Stimulated activated CD4-positive, alpha-beta T cell treated with anti-CD3 and anti-CD28 coated beads, Interleukin-12 subunit alpha, Interleukin-12 subunit beta, amount 100 ng/mL, for 24 hours (primary cell): Measurements from ENCODE around the gene MBD6.
"Not testable (repeated sequence)": the region's sequence is repeated elsewhere in the genome, so short reads cannot be mapped to it uniquely, and the experiment has no call there.

Source experiments
- DNase-seq, 2 experiments: peaks; one replicate each; pipeline ENCODE4 v3.0.0-alpha.2; 2020; ENCODE audit warnings: low read depth in 2 of 2

The MBD6 gene

DNA sequence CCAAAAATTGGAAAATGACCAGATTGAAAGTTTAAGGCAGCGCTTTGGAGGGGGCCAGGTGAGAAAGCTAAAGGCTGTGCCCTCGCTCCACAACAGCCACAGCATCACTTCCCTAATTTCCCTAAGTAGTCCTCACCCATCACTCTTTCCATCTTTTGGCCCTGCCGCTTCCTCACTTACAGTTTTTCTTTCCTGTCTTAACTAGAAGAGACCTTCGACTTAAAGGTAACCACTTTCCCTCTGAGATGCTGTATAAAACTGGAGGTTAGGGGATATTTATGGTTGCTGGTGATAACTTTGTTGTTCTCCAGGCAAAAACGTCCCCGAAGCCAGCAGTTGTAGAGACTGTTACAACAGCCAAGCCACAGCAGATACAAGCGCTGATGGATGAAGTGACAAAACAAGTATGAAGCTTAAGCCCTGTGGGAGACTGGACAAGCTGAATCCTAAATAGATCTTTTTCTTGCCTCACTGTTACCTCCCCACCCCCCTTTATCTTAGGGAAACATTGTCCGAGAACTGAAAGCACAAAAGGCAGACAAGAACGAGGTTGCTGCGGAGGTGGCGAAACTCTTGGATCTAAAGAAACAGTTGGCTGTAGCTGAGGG is 6.6 kb upstream of the MBD6 start:
- DNase-seq, result no peak

DNA sequence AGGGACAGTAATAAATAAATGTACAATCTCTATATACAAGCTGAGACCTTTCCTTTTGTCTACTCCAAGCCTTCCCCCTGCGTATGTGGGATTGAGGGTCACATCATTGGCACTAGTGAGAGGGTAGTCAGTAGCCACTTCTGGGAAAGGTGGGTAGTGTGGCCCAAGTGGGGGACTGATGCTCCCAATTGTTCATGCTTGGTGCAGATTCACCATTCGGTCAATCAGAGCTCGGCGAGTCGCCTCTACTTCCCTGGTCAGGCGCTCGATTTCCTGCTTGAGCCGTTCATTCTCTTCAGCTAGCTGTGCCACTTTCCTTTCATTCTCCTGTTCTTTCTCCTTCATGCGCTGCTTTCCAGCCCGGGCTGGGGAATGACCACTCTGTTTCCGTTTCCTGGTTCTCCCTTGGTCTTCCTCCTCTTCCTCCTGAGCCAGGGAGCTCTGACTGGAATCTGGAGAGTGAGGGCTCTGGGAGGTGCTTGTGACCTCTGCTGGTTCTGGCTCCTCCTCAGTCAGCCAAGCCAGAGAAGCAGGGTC is 5.9 kb upstream of the MBD6 start:
- DNase-seq, result no peak

DNA sequence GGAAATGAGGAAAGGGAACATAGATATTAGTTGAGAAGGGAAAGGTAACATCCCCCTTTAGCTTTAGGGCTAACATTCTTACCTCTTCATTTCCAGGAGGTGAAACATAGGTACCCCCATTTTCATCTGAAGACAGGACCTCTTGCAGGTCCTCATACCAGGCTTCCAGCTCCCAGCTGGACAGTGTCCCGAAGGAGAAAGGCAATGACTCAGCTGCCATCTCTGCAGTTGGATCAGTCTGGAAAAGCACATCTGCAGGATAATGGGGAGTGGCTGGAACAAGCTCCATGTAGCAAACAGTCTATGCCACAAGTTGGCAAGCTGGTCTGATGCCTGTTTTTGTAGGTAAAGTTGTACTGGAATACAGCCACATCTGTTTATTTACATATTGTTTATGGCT is 5.4 kb upstream of the MBD6 start:
- DNase-seq, result no peak

DNA sequence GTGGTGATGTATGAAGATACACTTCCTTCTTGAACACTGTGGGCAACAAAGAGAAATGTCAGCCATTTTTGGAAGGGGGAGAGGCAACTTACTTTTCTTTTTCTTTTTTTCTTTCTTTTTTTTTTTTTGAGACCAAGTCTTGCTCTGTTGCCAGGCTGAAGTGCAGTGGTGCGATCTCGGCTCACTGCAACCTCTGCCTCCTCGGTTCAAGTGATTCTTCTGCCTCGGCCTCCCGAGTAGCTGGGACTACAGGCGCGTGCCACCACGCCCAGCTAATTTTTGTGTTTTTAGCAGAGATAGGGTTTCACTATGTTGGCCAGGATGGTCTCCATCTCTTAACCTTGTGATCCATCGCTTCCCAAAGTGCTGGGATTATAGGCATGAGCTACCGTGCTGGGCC is 4.9 kb upstream of the MBD6 start:
- DNase-seq, result not testable (repeated sequence)

DNA sequence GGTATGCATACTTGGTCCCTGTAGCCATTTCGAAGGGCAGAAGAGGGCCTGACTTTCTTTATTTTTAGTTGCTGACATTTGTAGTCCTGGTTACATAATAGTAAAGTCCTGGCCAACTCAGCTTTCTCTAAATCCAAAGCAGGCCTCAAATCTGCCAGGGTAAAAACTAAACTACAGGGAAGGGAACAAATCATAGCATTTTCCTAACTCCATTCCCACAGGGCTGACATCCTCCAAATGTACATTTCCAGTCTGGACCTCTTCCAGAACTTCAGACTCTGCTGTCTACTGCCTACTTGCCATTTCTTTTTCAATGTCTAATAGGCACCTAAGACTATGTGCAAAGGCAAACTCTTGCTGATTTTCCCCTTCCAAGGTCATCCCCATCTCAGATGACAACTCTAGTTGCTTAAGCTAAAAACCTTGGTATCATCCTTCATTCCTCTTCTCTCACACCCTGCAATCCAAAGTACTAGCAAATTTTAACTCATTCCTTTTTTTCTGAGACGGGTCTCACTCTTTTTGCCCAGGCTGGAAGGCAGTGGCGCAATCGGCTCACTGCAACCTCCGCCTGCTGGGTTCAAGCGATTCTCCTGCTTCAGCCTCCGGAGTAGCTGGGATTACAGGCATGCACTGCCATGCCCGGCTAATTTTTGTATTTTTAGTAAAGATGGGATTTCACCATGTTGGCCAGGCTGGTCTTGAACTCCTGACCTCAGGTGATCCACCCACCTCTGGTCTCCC is 4.3 kb upstream of the MBD6 start:
- DNase-seq, result no peak

DNA sequence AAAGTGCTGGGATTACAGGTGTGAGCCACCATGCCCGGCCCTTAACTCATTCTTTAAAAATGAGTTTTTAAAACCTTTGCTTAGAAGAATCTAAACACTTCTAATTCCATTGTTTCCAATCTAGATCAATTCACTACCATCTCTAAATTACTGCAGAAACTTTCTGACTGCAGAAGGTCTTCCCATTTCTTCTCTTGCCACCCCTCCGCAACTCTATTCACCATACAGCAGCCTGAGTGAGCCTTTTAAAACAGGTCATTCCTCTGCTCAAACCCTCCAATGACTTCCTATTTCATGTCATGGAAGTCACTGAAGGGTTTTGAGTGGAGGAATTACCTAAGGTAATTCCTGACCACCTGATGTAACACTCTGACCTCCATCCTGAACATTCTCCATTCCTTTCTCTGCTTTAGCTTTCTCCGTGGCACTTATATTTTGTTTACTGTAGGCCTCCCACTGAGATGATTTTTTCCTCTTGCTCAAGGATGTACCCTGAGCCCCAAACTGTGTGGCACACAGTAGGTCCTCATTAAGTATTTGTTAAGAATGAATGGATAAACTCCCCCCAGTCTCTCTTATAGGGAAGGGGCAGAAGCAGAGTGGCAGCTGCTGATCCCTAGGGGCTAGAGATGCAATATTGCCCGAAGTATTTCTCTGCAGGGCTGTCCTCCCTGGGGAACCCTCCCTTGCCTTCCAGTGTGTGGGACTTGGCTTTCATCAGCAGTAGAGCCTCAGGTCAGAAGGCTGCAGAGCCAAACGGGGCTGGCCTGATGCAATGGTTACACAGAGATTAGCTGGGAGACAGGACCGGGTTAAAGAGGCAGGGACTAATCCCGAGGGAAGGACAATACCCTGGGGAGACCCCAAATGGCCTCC is 3.5 kb upstream of the MBD6 start:
- no peak for DNase-seq

DNA sequence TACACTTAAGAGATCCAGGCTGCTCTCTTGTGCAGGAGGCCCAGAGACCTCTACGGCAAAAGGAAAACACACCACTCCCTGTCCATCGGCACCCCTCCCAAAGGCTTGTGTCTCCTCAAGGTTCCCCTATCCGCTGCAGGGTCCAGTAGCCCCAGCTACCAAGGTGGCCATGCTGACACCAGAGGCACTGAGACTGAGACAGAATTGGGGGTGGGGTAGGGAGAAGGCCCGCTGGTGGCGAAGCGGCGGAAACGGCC is 2.9 kb upstream of the MBD6 start:
- DNase-seq, result no peak

DNA sequence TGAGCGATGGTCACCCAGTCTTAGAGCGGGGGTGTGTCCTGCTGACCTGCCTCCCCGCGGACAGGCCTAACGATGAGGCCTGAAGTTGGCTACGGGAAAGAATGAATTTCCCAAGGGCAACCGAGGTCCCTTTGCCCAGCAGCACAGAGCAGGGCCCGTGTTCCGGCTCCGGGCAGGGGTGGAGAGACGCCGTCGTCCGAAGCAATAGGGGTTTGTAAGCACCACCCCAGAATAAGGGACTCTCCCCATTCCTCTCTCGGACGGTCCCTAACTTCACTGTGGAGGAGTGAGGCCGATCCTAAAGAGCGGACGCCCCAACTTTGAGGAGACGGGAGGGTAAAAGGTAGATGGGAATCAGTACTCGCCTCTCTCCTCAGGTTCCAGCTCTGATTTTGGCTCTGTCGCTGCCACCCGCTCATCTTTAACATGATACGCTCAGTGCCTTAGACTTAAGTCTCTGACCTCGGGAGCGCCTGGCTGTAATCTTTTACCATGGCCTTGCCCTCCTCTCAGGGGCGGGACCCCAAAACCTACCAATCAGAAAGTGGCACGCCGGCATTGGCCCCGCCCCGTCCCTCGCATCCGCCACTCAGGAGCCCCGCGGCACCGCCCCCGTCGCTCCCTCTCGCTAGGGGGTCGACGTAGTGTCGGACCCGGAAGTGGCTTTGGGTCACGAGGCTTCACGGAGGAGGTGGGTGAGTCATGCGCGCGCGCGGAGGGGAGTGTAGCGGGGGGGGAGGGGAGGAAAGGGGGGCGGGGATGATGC is 2.4 kb upstream of the MBD6 start, which contains the start of gene DDIT3:
Gene DDIT3, minus strand, starts transcription at position 462 of the 766 bp plus-strand sequence. CDS start 3,108 bp downstream, outside the sequence.
- DNase-seq, result peak; percentile 99

DNA sequence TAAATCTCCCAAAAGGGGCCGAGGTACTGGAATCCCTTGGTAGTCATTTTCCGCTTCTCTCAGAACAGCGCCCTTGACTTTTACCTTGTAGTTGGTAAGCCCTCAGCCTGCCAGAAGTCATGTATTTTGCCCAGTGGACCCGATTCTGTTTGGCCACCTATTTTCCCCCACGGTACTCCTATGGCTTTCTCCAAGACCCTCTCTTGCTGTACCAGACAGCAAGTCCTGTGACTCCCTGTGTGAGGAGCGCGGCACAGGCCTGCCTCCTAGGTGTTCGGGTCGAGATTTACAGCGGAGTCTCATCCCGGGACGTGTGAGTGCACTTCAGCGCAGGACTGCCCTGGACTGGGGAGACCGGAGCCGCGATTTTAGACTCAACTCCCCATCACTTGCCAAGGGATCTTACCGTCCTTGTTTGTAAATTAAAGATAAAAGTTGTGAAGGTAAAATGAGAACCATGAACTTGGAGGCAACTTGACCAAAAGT is 1.1 kb upstream of the MBD6 start:
- DNase-seq, result no peak

DNA sequence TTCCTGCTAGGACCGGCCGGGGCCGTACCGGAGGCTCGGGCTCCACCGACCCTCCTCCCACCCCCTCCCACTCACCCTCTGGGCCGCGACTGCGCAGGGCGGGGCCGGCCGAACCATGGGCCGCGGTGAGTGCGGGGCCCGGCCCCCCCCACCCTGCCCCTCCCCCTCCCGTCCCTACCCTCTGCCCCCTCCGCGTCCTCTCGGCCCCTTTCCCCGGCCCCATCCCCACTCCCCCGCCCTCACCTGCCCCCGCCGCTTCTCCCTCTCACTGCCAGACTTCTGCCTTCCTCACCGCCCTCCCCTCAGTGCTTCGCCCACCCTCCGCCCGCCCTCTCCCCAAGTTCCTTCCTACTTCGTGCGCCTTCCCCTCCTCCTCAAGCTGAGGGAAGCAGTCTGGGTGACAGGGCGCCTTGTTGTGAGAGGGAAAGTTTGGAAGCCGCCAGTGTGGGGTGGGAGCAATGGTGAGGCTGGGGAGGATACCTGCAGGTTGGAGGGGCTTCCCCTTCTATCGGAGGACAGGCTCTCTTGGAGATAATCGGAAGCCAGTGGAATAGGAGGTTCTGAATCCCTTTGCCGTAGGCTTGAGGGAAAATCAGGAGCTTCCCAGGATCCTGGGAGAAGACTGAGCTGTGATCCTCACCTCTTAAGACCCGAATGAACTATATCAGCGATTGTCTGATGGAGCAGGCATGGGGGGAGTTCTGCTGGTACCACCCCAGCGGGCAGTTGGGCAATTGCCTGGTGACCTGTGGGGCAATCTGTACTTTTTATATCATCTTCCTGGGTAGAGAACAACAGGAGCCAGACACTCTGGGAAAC is 472 bp downstream of the MBD6 start:
- peak in 1 of 2 experiments; percentile 18 for DNase-seq

DNA sequence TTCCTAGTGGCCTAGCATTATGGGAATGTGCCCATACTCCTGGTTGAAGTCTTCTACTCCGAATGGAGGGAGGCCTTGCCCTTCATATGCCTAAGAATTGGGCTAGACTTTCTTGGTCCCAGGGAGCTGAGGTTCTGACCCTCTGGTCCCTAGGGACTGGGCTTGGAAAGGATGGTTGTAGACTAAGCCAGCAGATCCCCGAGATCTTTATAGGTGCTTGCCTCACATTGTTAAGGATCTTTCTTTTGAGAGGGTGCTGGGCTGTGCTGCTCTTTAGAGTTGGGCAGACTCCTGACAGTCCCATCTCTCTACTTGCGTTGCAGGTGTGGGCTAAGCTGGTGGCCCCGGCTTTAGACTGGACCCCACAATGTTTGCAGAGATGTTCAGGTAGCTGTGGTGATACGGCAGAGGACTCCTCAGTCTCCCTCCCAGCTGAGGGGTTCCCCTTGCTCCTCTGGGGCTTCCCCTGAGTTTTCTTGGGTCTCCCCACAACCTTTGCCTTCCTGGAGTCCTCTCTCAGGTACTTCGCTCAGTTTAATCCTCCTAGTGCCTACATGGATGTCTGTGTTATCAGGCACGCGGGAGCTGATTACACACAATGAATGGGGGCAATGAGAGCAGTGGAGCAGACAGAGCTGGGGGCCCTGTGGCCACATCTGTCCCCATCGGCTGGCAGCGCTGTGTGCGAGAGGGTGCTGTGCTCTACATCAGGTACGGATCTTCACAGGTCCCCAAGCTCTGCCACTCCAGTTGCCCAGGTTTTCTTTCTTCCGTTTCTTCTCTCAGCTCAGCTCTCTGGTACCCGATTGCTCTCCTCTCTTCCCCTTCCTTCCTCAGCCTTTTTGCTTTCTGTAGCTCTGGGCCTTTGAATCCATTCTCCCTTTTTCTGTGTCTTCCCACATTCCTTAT is 1.3 kb downstream of the MBD6 start:
- no peak for DNase-seq

DNA sequence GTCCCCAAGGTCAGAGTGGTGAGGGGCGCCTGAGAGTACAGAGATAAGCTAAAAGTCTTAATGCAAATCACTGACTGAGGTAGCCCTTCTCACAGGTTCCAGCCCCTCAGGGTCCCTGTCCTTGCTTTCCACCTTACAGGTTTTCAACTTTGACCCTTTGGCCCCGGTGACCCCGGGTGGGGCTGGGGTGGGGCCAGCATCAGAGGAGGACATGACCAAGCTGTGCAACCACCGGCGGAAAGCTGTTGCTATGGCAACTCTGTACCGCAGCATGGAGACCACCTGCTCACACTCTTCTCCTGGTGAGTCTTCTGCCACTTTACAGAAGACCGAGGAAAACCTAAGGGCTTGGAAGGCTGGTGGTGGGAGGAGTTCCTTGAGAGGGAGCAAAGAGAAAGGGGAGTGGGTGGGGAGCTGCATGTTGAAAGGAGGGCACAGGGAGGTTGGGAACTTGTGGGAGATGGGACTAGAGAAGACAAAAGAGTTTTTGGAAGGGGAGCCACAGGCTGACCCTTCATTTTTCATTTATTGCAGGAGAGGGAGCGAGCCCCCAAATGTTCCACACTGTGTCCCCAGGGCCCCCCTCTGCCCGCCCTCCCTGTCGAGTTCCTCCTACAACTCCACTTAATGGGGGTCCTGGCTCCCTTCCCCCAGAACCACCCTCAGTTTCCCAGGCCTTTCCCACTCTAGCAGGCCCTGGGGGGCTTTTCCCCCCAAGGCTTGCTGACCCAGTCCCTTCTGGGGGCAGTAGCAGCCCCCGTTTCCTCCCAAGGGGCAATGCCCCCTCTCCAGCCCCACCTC is 2.4 kb downstream of the MBD6 start:
- DNase-seq, result no peak

DNA sequence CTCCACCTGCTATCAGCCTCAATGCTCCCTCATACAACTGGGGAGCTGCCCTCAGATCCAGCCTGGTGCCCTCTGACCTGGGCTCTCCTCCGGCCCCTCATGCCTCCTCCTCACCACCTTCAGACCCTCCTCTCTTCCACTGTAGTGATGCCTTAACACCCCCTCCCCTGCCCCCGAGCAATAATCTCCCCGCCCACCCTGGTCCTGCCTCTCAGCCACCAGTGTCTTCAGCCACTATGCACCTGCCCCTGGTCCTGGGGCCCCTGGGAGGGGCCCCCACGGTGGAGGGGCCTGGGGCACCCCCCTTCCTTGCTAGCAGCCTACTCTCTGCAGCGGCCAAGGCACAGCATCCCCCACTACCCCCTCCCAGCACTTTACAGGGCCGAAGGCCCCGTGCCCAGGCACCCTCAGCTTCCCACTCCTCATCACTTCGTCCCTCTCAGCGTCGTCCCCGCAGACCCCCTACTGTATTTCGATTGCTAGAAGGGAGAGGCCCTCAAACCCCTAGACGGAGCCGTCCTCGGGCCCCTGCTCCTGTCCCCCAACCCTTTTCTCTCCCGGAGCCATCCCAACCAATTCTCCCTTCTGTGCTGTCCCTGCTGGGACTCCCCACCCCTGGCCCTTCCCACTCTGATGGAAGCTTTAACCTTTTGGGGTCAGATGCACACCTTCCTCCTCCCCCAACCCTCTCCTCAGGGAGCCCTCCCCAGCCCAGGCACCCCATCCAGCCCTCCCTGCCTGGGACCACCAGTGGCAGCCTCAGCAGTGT is 3.2 kb downstream of the MBD6 start:
- no peak for DNase-seq

DNA sequence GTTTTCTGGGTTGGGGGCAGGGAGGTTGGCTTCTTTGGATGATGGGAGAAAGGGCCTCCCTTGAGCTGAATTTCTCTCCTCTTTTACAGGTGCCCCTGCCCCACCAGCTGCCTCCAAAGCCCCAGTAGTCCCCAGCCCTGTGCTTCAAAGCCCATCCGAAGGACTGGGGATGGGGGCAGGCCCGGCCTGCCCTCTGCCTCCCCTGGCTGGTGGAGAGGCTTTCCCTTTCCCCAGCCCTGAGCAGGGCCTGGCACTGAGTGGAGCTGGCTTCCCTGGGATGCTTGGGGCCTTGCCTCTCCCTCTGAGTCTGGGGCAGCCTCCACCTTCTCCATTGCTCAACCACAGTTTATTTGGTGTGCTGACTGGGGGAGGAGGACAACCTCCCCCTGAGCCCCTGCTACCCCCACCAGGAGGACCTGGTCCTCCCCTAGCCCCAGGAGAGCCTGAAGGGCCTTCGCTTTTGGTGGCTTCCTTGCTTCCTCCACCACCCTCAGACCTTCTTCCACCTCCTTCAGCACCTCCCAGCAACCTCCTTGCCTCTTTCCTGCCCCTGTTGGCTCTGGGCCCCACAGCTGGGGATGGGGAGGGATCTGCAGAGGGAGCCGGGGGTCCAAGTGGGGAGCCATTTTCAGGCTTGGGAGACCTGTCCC is 4.0 kb downstream of the MBD6 start:
- no peak for DNase-seq

DNA sequence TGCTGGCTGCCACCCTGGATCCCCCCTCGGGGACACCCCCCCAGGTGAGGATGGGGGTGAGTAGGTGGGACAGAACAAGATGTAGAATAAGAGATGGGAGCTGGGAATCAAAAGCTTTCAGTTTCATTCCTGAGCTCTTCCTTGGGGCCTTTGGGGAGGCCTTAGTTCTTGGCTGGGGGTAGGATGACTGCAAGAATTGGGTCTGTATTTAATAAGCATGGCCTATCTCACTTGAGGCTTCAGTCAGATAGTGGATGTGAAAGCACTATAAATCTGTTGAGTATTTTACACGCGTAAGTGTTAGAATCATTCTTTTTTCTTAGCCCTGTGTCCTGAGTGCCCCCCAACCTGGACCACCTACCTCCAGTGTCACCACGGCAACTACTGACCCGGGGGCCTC is 4.6 kb downstream of the MBD6 start:
- DNase-seq, result no peak

DNA sequence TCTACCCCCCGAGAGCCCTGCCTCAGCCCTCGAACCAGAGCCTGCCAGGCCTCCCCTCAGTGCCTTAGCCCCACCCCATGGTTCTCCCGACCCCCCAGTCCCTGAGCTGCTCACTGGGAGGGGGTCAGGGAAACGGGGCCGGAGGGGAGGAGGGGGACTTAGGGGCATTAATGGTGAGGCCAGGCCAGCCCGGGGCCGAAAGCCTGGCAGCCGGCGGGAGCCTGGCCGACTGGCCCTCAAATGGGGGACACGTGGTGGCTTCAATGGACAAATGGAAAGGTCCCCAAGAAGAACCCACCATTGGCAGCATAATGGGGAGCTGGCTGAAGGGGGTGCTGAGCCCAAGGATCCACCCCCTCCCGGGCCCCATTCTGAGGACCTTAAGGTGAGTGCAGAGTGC is 5.6 kb downstream of the MBD6 start:
- no peak for DNase-seq

DNA sequence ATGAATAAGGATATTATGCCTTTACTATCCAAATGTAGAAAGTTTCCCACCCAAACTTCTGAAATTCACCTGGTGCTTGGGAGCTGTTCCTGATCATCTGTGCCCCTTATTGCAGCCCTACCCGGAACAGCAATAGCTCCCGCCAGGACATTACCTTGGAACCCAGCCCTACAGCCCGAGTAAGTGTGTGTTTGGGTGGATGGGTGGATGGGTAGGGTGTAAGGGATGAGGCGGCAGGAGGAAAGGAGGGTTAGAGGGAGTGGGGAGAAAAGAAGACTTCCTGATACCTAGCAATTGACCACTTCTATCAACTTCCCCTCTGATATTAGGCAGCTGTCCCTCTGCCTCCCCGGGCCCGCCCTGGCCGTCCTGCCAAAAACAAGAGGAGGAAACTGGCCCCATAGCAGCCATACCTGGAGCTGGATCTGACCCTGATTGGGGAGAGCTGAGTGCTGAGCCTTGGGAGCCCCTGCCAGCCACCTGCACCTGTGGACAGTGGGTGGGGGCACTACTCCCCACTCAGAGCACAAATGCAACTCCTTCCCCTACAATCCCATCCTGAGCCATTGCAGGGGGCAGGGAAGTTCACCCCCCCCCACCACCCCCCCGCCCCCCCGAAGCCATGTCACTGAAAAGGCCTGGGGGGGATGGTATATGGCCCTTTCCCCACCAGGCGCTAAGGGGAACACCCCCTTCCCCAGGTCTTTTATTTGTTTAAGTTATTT is 6.4 kb downstream of the MBD6 start:
- no peak for DNase-seq
